Prostate gland (tissue), 2 donors: Measurements from ENCODE around the gene CAPZB. TPM values are rescaled to one million over a fixed set of nuclear protein-coding genes. Genes with fewer than 3 reads are reported as not detected.

Experiments
- DNase-seq: peaks from one replicate; pipeline ENCODE4 v3.0.0-alpha.2; 2019; ENCODE audit warnings: low spot score
- H3K27ac ChIP-seq, 2 donors: fragments of 200-600 bp; sonication (generic); 2 replicates each; pipeline ENCODE4 v1.5.1; 2017 to 2019
- H3K27me3 ChIP-seq: fragments of 200-600 bp; sonication (generic); replicated peaks from 2 replicates; pipeline ENCODE4 v1.5.1; 2019; ENCODE audit not compliant: insufficient read depth
- H3K36me3 ChIP-seq, 2 donors: fragments of 200-600 bp; sonication (generic); 1 replicate in 1 of 2; 2 replicates in 1 of 2; pipeline versions ENCODE4 v1.5.1 to v1.8.1; 2017 to 2019
- H3K4me1 ChIP-seq: fragments of 200-600 bp; sonication (generic); replicated peaks from 2 replicates; pipeline ENCODE4 v1.5.1; 2019
- H3K4me3 ChIP-seq, 2 donors: fragments of 200-600 bp; sonication (generic); 2 replicates each; pipeline ENCODE4 v1.5.1; 2017 to 2019
- H3K9me3 ChIP-seq: fragments of 200-600 bp; sonication (generic); 2 replicates; pipeline ENCODE4 v1.5.1; 2017
- POLR2A ChIP-seq: fragments of 450-650 bp; IDR thresholded peaks from one replicate; pipeline ENCODE4 v1.6.1; 2016; ENCODE audit warnings: antibody characterized with exemption, mild to moderate bottlenecking
- POLR2AphosphoS5 ChIP-seq: sonication (generic); formaldehyde crosslinking; IDR thresholded peaks from one replicate; pipeline ENCODE4 v1.6.1; 2017; ENCODE audit warnings: antibody characterized with exemption
- WGBS: methylation state at CpG from one replicate; pipeline ENCODE4 v1.1.5; 2018; 5-methylcytosine and 5-hydroxymethylcytosine counted together
- intact Hi-C: fragments of 100-400 bp; cut with DNase I; formaldehyde crosslinking; loops from one replicate; pipeline ENCODE4 v1.14.2; 2022
- total RNA-seq, 2 donors: library from RNA; depleted of rRNA; stranded (reverse); fragments of >200 nt; gene quantifications; one replicate each; pipeline ENCODE4 v1.1.0, GENCODE V29; 2016
- TF ChIP-seq, protein P1 (sequence below), 4 experiments: fragments of 200-600 bp in 2 of 4; fragments of 450-650 bp in 2 of 4; sonication (generic) in 2 of 4; IDR thresholded peaks; 1 replicate in 3 of 4; 2 replicates in 1 of 4; pipeline ENCODE4 v1.5.1; 2016 to 2019; ENCODE audit warnings: antibody characterized with exemption in 4 of 4, mild to moderate bottlenecking in 2 of 4, moderate library complexity in 2 of 4

The CAPZB gene
- total RNA-seq, 2 donors from 2014 or later, result 139 to 150 TPM

- TF ChIP-seq POLR2A (no peak), POLR2AphosphoS5 (no peak)
- TF ChIP-seq, protein P1, sequence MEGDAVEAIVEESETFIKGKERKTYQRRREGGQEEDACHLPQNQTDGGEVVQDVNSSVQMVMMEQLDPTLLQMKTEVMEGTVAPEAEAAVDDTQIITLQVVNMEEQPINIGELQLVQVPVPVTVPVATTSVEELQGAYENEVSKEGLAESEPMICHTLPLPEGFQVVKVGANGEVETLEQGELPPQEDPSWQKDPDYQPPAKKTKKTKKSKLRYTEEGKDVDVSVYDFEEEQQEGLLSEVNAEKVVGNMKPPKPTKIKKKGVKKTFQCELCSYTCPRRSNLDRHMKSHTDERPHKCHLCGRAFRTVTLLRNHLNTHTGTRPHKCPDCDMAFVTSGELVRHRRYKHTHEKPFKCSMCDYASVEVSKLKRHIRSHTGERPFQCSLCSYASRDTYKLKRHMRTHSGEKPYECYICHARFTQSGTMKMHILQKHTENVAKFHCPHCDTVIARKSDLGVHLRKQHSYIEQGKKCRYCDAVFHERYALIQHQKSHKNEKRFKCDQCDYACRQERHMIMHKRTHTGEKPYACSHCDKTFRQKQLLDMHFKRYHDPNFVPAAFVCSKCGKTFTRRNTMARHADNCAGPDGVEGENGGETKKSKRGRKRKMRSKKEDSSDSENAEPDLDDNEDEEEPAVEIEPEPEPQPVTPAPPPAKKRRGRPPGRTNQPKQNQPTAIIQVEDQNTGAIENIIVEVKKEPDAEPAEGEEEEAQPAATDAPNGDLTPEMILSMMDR (IDR thresholded peaks at IDR 0.05), result no peak
- H3K4me1 ChIP-seq, result no peaks in the 10 kb centered on the region
Observed at GRCh38 chr1:19326748-19327065, 158.6 kb downstream of the CAPZB start.

DNA sequence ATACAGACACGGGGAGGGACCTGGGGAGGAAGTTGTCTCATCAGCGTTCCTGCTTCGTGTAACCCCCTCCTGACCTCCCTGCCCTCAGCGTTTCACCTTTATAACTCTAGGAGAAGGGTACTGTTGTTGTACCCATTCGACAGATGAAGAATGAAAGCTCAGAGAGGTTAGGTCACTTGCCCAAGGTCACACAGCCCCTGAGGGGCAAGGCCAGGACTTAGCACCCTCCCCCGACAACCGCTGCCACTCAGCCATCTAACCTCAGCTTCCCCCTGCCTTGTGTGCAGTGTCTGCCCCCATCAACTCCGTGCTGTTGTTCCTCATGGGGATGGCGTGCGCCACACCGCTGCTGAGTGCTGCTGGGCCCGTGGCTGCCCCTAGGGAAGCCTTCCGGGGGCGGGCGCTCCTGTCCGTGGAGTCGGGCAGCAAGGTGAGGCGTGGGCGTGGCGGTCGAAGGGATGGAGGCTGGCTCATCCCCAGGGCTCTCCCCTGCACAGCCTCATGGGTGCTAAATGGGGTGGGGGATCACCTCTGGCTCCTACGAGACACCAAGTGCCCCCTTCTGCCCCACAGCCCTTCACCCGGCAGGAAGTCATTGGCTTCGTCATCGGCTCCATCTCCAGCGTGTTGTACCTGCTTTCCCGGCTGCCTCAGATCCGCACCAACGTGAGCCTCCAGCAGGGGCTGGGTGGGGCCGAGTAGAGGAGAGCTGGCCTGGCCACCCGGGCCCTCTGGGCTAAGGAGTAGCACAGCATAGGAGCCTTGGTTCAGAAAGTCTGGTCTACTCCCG lies 159.2 kb downstream of the CAPZB start:
- no peak for DNase-seq
- H3K27ac ChIP-seq, result no peak overlapping the region
- no peaks in the 10 kb centered on the region for H3K9me3 ChIP-seq
- no peaks in the 10 kb centered on the region for H3K27me3 ChIP-seq
- TF ChIP-seq POLR2AphosphoS5, result no peak
- TF ChIP-seq POLR2A, result no peak
- TF ChIP-seq, protein P1 (IDR thresholded peaks at IDR 0.05), result no peak
- no peaks in the 10 kb centered on the region for H3K4me1 ChIP-seq
- H3K36me3 ChIP-seq, result peaks cover 0 to 7% of the 10 kb centered on the region in 2 donors
- no peak overlapping the region for H3K4me3 ChIP-seq
- intact Hi-C loops, result no loop called here
- 85% methylated on average over 32 of the region's 32 CpGs for WGBS

More at GRCh38 chr1:19326748-19327065, 158.6 kb downstream of the CAPZB start:
- no peaks in the 10 kb centered on the region for H3K9me3 ChIP-seq
- no peak overlapping the region for H3K4me3 ChIP-seq
- peaks cover 0 to 7% of the 10 kb centered on the region in 2 donors for H3K36me3 ChIP-seq
- H3K27ac ChIP-seq, result no peak overlapping the region
- no peak for DNase-seq
- 74% methylated on average over 6 of the region's 6 CpGs for WGBS
- intact Hi-C loops, result no loop called here
- no peaks in the 10 kb centered on the region for H3K27me3 ChIP-seq

DNA sequence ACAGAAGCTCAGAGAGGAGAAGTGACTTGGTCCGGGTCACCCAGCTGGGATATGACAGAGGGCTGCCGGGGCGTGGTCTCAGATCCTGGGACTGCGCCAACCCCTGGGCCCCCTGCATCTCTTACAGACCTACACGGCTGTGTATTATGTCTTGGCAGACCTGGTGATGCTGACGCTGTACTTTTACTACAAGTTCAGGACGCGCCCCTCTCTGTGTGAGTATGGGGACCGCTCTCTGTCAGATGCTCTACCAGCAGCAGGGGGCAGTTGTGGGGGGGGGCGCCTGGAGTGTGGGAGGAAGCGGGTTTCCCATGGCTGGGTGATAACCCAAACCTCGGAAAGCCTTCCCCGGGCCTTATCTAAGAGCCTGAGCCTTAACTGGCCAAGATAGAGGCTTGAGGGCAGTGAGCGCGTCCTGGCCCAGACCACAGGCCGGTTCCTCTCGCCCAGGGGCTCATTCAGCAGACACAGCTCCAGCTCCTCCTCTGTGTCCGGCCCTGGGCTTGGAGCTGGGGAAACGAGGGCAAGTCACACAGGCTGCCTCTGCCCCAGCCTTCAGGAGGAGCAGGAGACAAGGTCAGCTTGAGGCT lies 159.9 kb downstream of the CAPZB start:
- peaks cover 0 to 7% of the 10 kb centered on the region in 2 donors for H3K36me3 ChIP-seq

DNA sequence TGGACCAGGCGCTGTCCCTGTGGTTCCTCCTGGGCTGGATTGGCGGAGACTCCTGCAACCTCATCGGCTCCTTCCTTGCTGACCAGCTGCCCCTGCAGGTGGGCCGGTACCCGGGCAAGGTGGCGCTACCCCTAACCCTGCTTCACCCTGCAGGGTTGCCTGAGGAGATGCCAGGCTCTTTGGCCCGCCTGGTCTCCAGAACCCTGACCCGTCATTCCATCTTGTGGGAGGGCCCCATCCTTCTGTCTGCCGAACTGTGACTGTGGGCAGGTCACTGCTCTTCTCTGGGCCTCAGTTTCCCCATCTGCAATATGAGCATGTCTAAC lies 160.7 kb downstream of the CAPZB start:
- Histone ChIP-seq H3K27ac (no peak overlapping the region), H3K4me3 (no peak overlapping the region), H3K4me1 (no peaks in the 10 kb centered on the region), H3K9me3 (no peaks in the 10 kb centered on the region), H3K27me3 (no peaks in the 10 kb centered on the region), H3K36me3 (peaks cover 0 to 5% of the 10 kb centered on the region in 2 donors)
- no peak for DNase-seq
- TF ChIP-seq, protein P1 (IDR thresholded peaks at IDR 0.05), result no peak
- TF ChIP-seq POLR2AphosphoS5, result no peak
- no peak for TF ChIP-seq POLR2A
- intact Hi-C loops, result no loop called here
- 98% methylated on average over 9 of the region's 9 CpGs for WGBS

More for the DNA sequence above, 159.9 kb downstream of the CAPZB start:
- Histone ChIP-seq H3K27ac (no peak overlapping the region), H3K9me3 (no peaks in the 10 kb centered on the region), H3K4me1 (no peaks in the 10 kb centered on the region), H3K4me3 (no peak overlapping the region), H3K27me3 (no peaks in the 10 kb centered on the region)
- DNase-seq, result no peak
- WGBS, result 80% methylated on average over 19 of the region's 19 CpGs
- intact Hi-C loops, result no loop called here
- TF ChIP-seq POLR2AphosphoS5 (no peak), POLR2A (no peak)
- TF ChIP-seq, protein P1 (IDR thresholded peaks at IDR 0.05), result no peak
